Breast epithelium (tissue), 3 donors: ENCODE measurements around the gene WDR37.

Experiments
- CTCF ChIP-seq, 3 donors: fragments of 450-650 bp; IDR thresholded peaks; one replicate each; pipeline ENCODE4 v1.5.1; 2016 to 2017; ENCODE audit warnings: antibody characterized with exemption in 3 of 3, mild to moderate bottlenecking in 3 of 3, moderate library complexity in 3 of 3
- POLR2A ChIP-seq: fragments of 450-650 bp; IDR thresholded peaks from one replicate; pipeline ENCODE4 v1.6.1; 2016; ENCODE audit warnings: antibody characterized with exemption, mild to moderate bottlenecking, moderate library complexity

- no peak for TF ChIP-seq CTCF (IDR thresholded peaks at IDR 0.05)
- no peak for TF ChIP-seq POLR2A
Observed at GRCh38 chr10:1155791-1156615, 99.8 kb downstream of the WDR37 start.
